Activated naive CD8-positive, alpha-beta T cell treated with anti-CD3 and anti-CD28 coated beads for 36 hours (primary cell): ENCODE measurements around the gene GBP5. TPM values are rescaled to one million over a fixed set of nuclear protein-coding genes. Genes with fewer than 3 reads are reported as not detected.
A peak's percentile ranks its signal among the peaks of the same experiment; 100 is the strongest.
"Not testable (repeated sequence)": the region's sequence is repeated elsewhere in the genome, so short reads cannot be mapped to it uniquely, and the experiment has no call there.

Experiments
- DNase-seq: peaks from one replicate; pipeline ENCODE4 v3.0.0; 2021
- H3K27ac Mint-ChIP-seq: one replicate; pipeline ENCODE4 v1.8.0; 2022; ENCODE audit warnings: mild to moderate bottlenecking, moderate library complexity, mixed read lengths
- H3K27me3 Mint-ChIP-seq: one replicate; pipeline ENCODE4 v1.8.0; 2022; ENCODE audit warnings: mild to moderate bottlenecking, mixed read lengths
- H3K36me3 Mint-ChIP-seq: one replicate; pipeline ENCODE4 v1.8.0; 2021; ENCODE audit warnings: mild to moderate bottlenecking, mixed read lengths
- H3K4me1 Mint-ChIP-seq: one replicate; pipeline ENCODE4 v1.8.0; 2021; ENCODE audit warnings: mixed read lengths
- H3K4me3 Mint-ChIP-seq: one replicate; pipeline ENCODE4 v1.8.0; 2022; ENCODE audit warnings: mild to moderate bottlenecking, moderate library complexity, mixed read lengths
- H3K9me3 Mint-ChIP-seq: one replicate; pipeline ENCODE4 v1.8.0; 2022; ENCODE audit warnings: mixed read lengths
- total RNA-seq, 2 experiments: library from RNA; stranded (reverse); gene quantifications; one replicate each; pipeline ENCODE4 v1.2.3, GENCODE V29; 2021

The GBP5 gene
- total RNA-seq, 2 experiments from 2014 or later = 186 to 187 TPM

- Mint-ChIP-seq H3K27me3 (no peaks in the 10 kb centered on the region), H3K4me3 (no peak overlapping the region), H3K36me3 (peaks cover 52% of the 10 kb centered on the region), H3K4me1 (peaks cover 51% of the 10 kb centered on the region), H3K9me3 (peaks cover 34% of the 10 kb centered on the region), H3K27ac (peak overlapping the region; percentile 94)
- DNase-seq = no peak
These were observed 15.3 kb upstream of the GBP5 start for GRCh38 chr1:89288051-89288340.

GRCh38 chr1:89287181-89288050, 14.8 kb upstream of the GBP5 start:
- H3K4me1 Mint-ChIP-seq = peaks cover 50% of the 10 kb centered on the region
- H3K36me3 Mint-ChIP-seq = peaks cover 49% of the 10 kb centered on the region
- H3K9me3 Mint-ChIP-seq = peaks cover 29% of the 10 kb centered on the region
- H3K27ac Mint-ChIP-seq = peak overlapping the region; percentile 94
- no peak overlapping the region for H3K4me3 Mint-ChIP-seq
- H3K27me3 Mint-ChIP-seq = no peaks in the 10 kb centered on the region
- no peak for DNase-seq

- Mint-ChIP-seq H3K36me3 (peaks cover 52% of the 10 kb centered on the region), H3K4me1 (peaks cover 56% of the 10 kb centered on the region), H3K9me3 (peaks cover 31% of the 10 kb centered on the region), H3K4me3 (peak overlapping the region; percentile 55), H3K27me3 (no peaks in the 10 kb centered on the region), H3K27ac (peak overlapping the region; percentile 94)
- no peak for DNase-seq
These were observed 14.0 kb upstream of the GBP5 start for GRCh38 chr1:89286549-89287180.

GRCh38 chr1:89285745-89286380, 13.2 kb upstream of the GBP5 start:
- Mint-ChIP-seq H3K27ac (peak overlapping the region; percentile 94), H3K9me3 (peaks cover 34% of the 10 kb centered on the region), H3K36me3 (peaks cover 54% of the 10 kb centered on the region), H3K4me3 (no peak overlapping the region), H3K27me3 (no peaks in the 10 kb centered on the region), H3K4me1 (peaks cover 63% of the 10 kb centered on the region)
- no peak for DNase-seq

GRCh38 chr1:89284078-89284763, 11.6 kb upstream of the GBP5 start:
- peak overlapping the region; percentile 94 for H3K27ac Mint-ChIP-seq
- H3K4me1 Mint-ChIP-seq = peaks cover 75% of the 10 kb centered on the region
- DNase-seq, H3K4me3 Mint-ChIP-seq, H3K27me3 Mint-ChIP-seq: not testable (repeated sequence)
- H3K36me3 Mint-ChIP-seq = peaks cover 54% of the 10 kb centered on the region
- H3K9me3 Mint-ChIP-seq = peaks cover 41% of the 10 kb centered on the region

GRCh38 chr1:89280766-89281165, 8.1 kb upstream of the GBP5 start:
- Mint-ChIP-seq H3K27me3 (no peaks in the 10 kb centered on the region), H3K4me3 (no peak overlapping the region), H3K9me3 (peaks cover 31% of the 10 kb centered on the region), H3K36me3 (peaks cover 44% of the 10 kb centered on the region), H3K4me1 (peaks cover 71% of the 10 kb centered on the region), H3K27ac (peak overlapping the region; percentile 26)
- DNase-seq = no peak

- Mint-ChIP-seq H3K4me3 (peak overlapping the region; percentile 55), H3K36me3 (peaks cover 35% of the 10 kb centered on the region), H3K9me3 (peaks cover 23% of the 10 kb centered on the region), H3K27me3 (no peaks in the 10 kb centered on the region), H3K27ac (peak overlapping the region; percentile 97), H3K4me1 (peaks cover 77% of the 10 kb centered on the region)
- DNase-seq = no peak
These were observed 6.4 kb upstream of the GBP5 start for GRCh38 chr1:89279011-89279466.

GRCh38 chr1:89277725-89278124, 5.1 kb upstream of the GBP5 start:
- Mint-ChIP-seq H3K27ac (peak overlapping the region; percentile 97), H3K36me3 (peaks cover 37% of the 10 kb centered on the region), H3K4me1 (peaks cover 79% of the 10 kb centered on the region), H3K27me3 (no peaks in the 10 kb centered on the region), H3K4me3 (peak overlapping the region; percentile 14), H3K9me3 (peaks cover 23% of the 10 kb centered on the region)
- DNase-seq = no peak

- Mint-ChIP-seq H3K4me1 (peaks cover 73% of the 10 kb centered on the region), H3K4me3 (no peak overlapping the region), H3K36me3 (peaks cover 40% of the 10 kb centered on the region), H3K27me3 (no peaks in the 10 kb centered on the region), H3K9me3 (peaks cover 18% of the 10 kb centered on the region), H3K27ac (peak overlapping the region; percentile 98)
- no peak for DNase-seq
These were observed 4.0 kb upstream of the GBP5 start for GRCh38 chr1:89276690-89277089.

- peak overlapping the region; percentile 97 for H3K4me3 Mint-ChIP-seq
- H3K36me3 Mint-ChIP-seq = peaks cover 53% of the 10 kb centered on the region
- peaks cover 62% of the 10 kb centered on the region for H3K4me1 Mint-ChIP-seq
- H3K9me3 Mint-ChIP-seq = peaks cover 8% of the 10 kb centered on the region
- H3K27ac Mint-ChIP-seq = peak overlapping the region; percentile 98
- DNase-seq = no peak
- H3K27me3 Mint-ChIP-seq = no peaks in the 10 kb centered on the region
These were observed 1.8 kb upstream of the GBP5 start for GRCh38 chr1:89274411-89274857.

GRCh38 chr1:89273324-89273778, 691 bp upstream of the GBP5 start:
- peak overlapping the region; percentile 98 for H3K27ac Mint-ChIP-seq

GRCh38 chr1:89271341-89272015, 1.2 kb downstream of the GBP5 start:
- Mint-ChIP-seq H3K4me3 (peak overlapping the region; percentile 97), H3K27me3 (no peaks in the 10 kb centered on the region), H3K4me1 (peaks cover 63% of the 10 kb centered on the region), H3K36me3 (peaks cover 67% of the 10 kb centered on the region), H3K27ac (peak overlapping the region; percentile 98), H3K9me3 (peaks cover 5% of the 10 kb centered on the region)
- no peak for DNase-seq

More at GRCh38 chr1:89273324-89273778, 691 bp upstream of the GBP5 start:
- H3K9me3 Mint-ChIP-seq = peaks cover 5% of the 10 kb centered on the region
- H3K36me3 Mint-ChIP-seq = peaks cover 57% of the 10 kb centered on the region
- DNase-seq = peak; percentile 35
- no peaks in the 10 kb centered on the region for H3K27me3 Mint-ChIP-seq
- peak overlapping the region; percentile 97 for H3K4me3 Mint-ChIP-seq
- peaks cover 65% of the 10 kb centered on the region for H3K4me1 Mint-ChIP-seq

- Mint-ChIP-seq H3K27ac (peak overlapping the region; percentile 68), H3K9me3 (peaks cover 5% of the 10 kb centered on the region), H3K27me3 (no peaks in the 10 kb centered on the region), H3K36me3 (peaks cover 74% of the 10 kb centered on the region), H3K4me3 (peak overlapping the region; percentile 97), H3K4me1 (peaks cover 60% of the 10 kb centered on the region)
- no peak for DNase-seq
These were observed 2.2 kb downstream of the GBP5 start for GRCh38 chr1:89270423-89270822.

GRCh38 chr1:89269277-89269676, 3.4 kb downstream of the GBP5 start:
- no peak for DNase-seq
- H3K4me3 Mint-ChIP-seq = peak overlapping the region; percentile 97
- no peaks in the 10 kb centered on the region for H3K27me3 Mint-ChIP-seq
- H3K4me1 Mint-ChIP-seq = peaks cover 52% of the 10 kb centered on the region
- H3K27ac Mint-ChIP-seq = peak overlapping the region; percentile 74
- H3K36me3 Mint-ChIP-seq = peaks cover 81% of the 10 kb centered on the region
- H3K9me3 Mint-ChIP-seq = peaks cover 5% of the 10 kb centered on the region
